ENCODE measurements around the gene COG1. TPM values are rescaled to one million over a fixed set of nuclear protein-coding genes. Genes with fewer than 3 reads are reported as not detected.
"Not testable (repeated sequence)": the region's sequence is repeated elsewhere in the genome, so short reads cannot be mapped to it uniquely, and the experiment has no call there.

COG1 gene
- total RNA-seq: 10 to 100 TPM; 31.9 to 48.8 (median 36.1) TPM
- polyA plus RNA-seq: 10 to 100 TPM in 2 of 3 donors, 1 to 10 TPM in 1; 8.9 to 10.5 (median 10.4) TPM
- long read RNA-seq, donor 1, transcript COG1-201 (14 exons, 3,079 nt): major isoform, 5 of 5 reads
- long read RNA-seq, donor 1, partial matches to known transcripts: 0 of 5 reads
- long read RNA-seq, donor 1, other reads (novel, unspliced or antisense): 0 of 5 reads
- long read RNA-seq, donor 2, partial matches to known transcripts: 0 of 26 reads
- long read RNA-seq, donor 2, other reads (novel, unspliced or antisense): 23 of 26 reads

- H3K4me1 ChIP-seq: peaks cover 13 to 43% (median 28%) of the 10 kb centered on the region in 6 donors
- intact Hi-C loops (cut with DNase I; ENCODE audit: low total_unique reads): no loop called here
- peak; percentile 97 for DNase-seq
- peak within 1 kb of the TSS; percentile 82 to 97 (median 86) for H3K4me3 ChIP-seq
- peaks cover 0 to 22% (median 16%) of the 10 kb centered on the region in 6 donors for H3K36me3 ChIP-seq
- H3K27me3 ChIP-seq (replicated peaks in 1 of 7): no peaks in the 10 kb centered on the region
- no peaks in the 10 kb centered on the region for H3K9me3 ChIP-seq
- TF ChIP-seq CTCF (IDR thresholded peaks at IDR 0.05 in 8 of 11, conservative IDR thresholded peaks at IDR 0.05 in 3 of 11): no peak
- TF ChIP-seq POLR2AphosphoS5 (IDR thresholded peaks at IDR 0.05): peak; percentile 72 to 88 (median 83)
- peak in 2 of 3 donors; percentile 13 to 37 for TF ChIP-seq POLR2A (IDR thresholded peaks at IDR 0.05)
- peak within 1 kb of the TSS; percentile 72 to 94 (median 90) for H3K27ac ChIP-seq
- WGBS, 5 donors: 0 to 2% (median 1%) methylated on average over 13 to 81 of the region's 84 CpGs
These were observed at the start of gene COG1 for GRCh38 chr17:73192894-73193701. Gene COG1 (plus strand): TSS chr17:73193055. CDS start chr17:73193070, 15 bp downstream.

- Histone ChIP-seq H3K4me1 (peaks cover 0 to 26% (median 10%) of the 10 kb centered on the region in 6 donors), H3K27me3 (replicated peaks in 1 of 7) (peaks cover 0 to 15% (median 0%) of the 10 kb centered on the region in 7 donors), H3K9me3 (peaks cover 0 to 26% (median 14%) of the 10 kb centered on the region in 8 donors)
- H3K27ac ChIP-seq; H3K4me3 ChIP-seq; intact Hi-C loops (cut with DNase I; ENCODE audit: low total_unique reads); DNase-seq; H3K36me3 ChIP-seq: not testable (repeated sequence)
- WGBS, 5 donors: 83 to 98% (median 88%) methylated on average over 3 of the region's 3 CpGs
These were observed 48.6 kb upstream of the COG1 start for GRCh38 chr17:73144209-73144608.

GRCh38 chr17:73145641-73146040, 47.2 kb upstream of the COG1 start:
- no peaks in the 10 kb centered on the region for H3K36me3 ChIP-seq
- intact Hi-C loops (cut with DNase I; ENCODE audit: low total_unique reads): no loop called here
- H3K4me1 ChIP-seq: peaks cover 0 to 24% (median 8%) of the 10 kb centered on the region in 6 donors
- H3K4me3 ChIP-seq: no peak overlapping the region
- no peak for DNase-seq
- peaks cover 0 to 36% (median 14%) of the 10 kb centered on the region in 8 donors for H3K9me3 ChIP-seq
- H3K27ac ChIP-seq: no peak overlapping the region
- peaks cover 0 to 27% (median 0%) of the 10 kb centered on the region in 7 donors for H3K27me3 ChIP-seq (replicated peaks in 1 of 7)
- 60 to 75% (median 69%) methylated on average over 2 of the region's 2 CpGs for WGBS, 5 donors
- TF ChIP-seq CTCF (IDR thresholded peaks at IDR 0.05 in 8 of 11, conservative IDR thresholded peaks at IDR 0.05 in 3 of 11): no peak
- TF ChIP-seq POLR2A (IDR thresholded peaks at IDR 0.05): no peak
- no peak for TF ChIP-seq POLR2AphosphoS5 (IDR thresholded peaks at IDR 0.05)

- WGBS, 5 donors: 43 to 93% (median 74%) methylated on average over 5 to 11 of the region's 11 CpGs
- Histone ChIP-seq H3K4me1 (peaks cover 0 to 14% (median 6%) of the 10 kb centered on the region in 6 donors), H3K27me3 (replicated peaks in 1 of 7) (peaks cover 0 to 27% (median 0%) of the 10 kb centered on the region in 7 donors), H3K9me3 (peaks cover 0 to 36% (median 14%) of the 10 kb centered on the region in 8 donors)
- H3K27ac ChIP-seq; H3K36me3 ChIP-seq; DNase-seq; H3K4me3 ChIP-seq; intact Hi-C loops (cut with DNase I; ENCODE audit: low total_unique reads): not testable (repeated sequence)
These were observed 45.1 kb upstream of the COG1 start for GRCh38 chr17:73147791-73148190.
